Daoy (cell line): ENCODE results near the gene DLAT. TPM values are rescaled to one million over a fixed set of nuclear protein-coding genes. Genes with fewer than 3 reads are reported as not detected.

ENCODE experiments used
- total RNA-seq: library from RNA; depleted of rRNA; stranded (reverse); fragments of >200 nt; shearing (Covaris generic); gene quantifications from 2 replicates; pipeline ENCODE4 v1.2.3, GENCODE V29; 2014; rRNA removed

DLAT gene
- total RNA-seq, 1 experiment from 2014 or later: 49.9 TPM

Other genes with a start within 250 kb of the DLAT start
- gene ALG9, start 153.8 kb upstream of the DLAT start, total RNA-seq: 28.1 and 29.5 TPM in 2 replicates
- 3.5 and 4.7 TPM in 2 replicates for gene FDXACB1, start 146.2 kb upstream of the DLAT start, total RNA-seq
- 15.0 and 24.1 TPM in 2 replicates for gene CFAP68, start 145.9 kb upstream of the DLAT start, total RNA-seq
- gene CRYAB, start 113.6 kb upstream of the DLAT start, total RNA-seq: not detected in 2 replicates
- not detected in 2 replicates for gene HSPB2, start 112.7 kb upstream of the DLAT start, total RNA-seq
- gene C11orf52, start 106.5 kb upstream of the DLAT start, total RNA-seq: not detected in 2 replicates
- gene DIXDC1, start 88.1 kb upstream of the DLAT start, total RNA-seq: 7.1 and 9.0 TPM in 2 replicates
- gene PIH1D2, start 48.6 kb downstream of the DLAT start, total RNA-seq: 1.1 and 8.7 TPM in 2 replicates
- 26.3 and 26.7 TPM in 2 replicates for gene NKAPD1, start 48.9 kb downstream of the DLAT start, total RNA-seq
- gene TIMM8B, start 61.3 kb downstream of the DLAT start, total RNA-seq: 74.7 and 118 TPM in 2 replicates
- 133 and 145 TPM in 2 replicates for gene SDHD, start 61.5 kb downstream of the DLAT start, total RNA-seq
- not detected in 2 replicates for gene IL18, start 138.7 kb downstream of the DLAT start, total RNA-seq
- gene TEX12, start 142.0 kb downstream of the DLAT start, total RNA-seq: not detected in 2 replicates
- gene BCO2, start 150.1 kb downstream of the DLAT start, total RNA-seq: 0.11 TPM in 1 of 2 replicates, not detected in the other
- gene PTS, start 201.0 kb downstream of the DLAT start, total RNA-seq: 71.1 and 73.6 TPM in 2 replicates
- gene PLET1, start 235.5 kb downstream of the DLAT start, total RNA-seq: not detected in 2 replicates